ENCODE results near the gene GPR45. TPM values are rescaled to one million over a fixed set of nuclear protein-coding genes. Genes with fewer than 3 reads are reported as not detected.

Gene GPR45
- polyA plus RNA-seq, 1 donor = not detected

Other genes with a start within 250 kb of the GPR45 start
- gene MRPS9, start 203.7 kb upstream of the GPR45 start, polyA plus RNA-seq (ENCODE audit: insufficient read length) = 59.9 TPM
- gene TGFBRAP1, start 88.0 kb downstream of the GPR45 start, polyA plus RNA-seq (ENCODE audit: insufficient read length) = 15.8 TPM
- gene C2orf49, start 95.8 kb downstream of the GPR45 start, polyA plus RNA-seq (ENCODE audit: insufficient read length) = 28.6 TPM
- gene FHL2, start 157.3 kb downstream of the GPR45 start, polyA plus RNA-seq (ENCODE audit: insufficient read length) = 26.7 TPM